Pulmonary artery endothelial cell (primary cell): ENCODE data around the gene MAP2K5. TPM values are rescaled to one million over a fixed set of nuclear protein-coding genes. Genes with fewer than 3 reads are reported as not detected.

Source experiments
- DNase-seq: peaks from one replicate; pipeline ENCODE4 v3.0.0-alpha.2; 2011; ENCODE audit warnings: low read depth, low spot score
- total RNA-seq: library from RNA; depleted of rRNA; stranded (reverse); fragments of >200 nt; gene quantifications from 2 replicates; pipeline ENCODE4 v1.2.3, GENCODE V29; 2014

MAP2K5 gene
- total RNA-seq = 4.1 and 4.4 TPM in 2 replicates

DNA sequence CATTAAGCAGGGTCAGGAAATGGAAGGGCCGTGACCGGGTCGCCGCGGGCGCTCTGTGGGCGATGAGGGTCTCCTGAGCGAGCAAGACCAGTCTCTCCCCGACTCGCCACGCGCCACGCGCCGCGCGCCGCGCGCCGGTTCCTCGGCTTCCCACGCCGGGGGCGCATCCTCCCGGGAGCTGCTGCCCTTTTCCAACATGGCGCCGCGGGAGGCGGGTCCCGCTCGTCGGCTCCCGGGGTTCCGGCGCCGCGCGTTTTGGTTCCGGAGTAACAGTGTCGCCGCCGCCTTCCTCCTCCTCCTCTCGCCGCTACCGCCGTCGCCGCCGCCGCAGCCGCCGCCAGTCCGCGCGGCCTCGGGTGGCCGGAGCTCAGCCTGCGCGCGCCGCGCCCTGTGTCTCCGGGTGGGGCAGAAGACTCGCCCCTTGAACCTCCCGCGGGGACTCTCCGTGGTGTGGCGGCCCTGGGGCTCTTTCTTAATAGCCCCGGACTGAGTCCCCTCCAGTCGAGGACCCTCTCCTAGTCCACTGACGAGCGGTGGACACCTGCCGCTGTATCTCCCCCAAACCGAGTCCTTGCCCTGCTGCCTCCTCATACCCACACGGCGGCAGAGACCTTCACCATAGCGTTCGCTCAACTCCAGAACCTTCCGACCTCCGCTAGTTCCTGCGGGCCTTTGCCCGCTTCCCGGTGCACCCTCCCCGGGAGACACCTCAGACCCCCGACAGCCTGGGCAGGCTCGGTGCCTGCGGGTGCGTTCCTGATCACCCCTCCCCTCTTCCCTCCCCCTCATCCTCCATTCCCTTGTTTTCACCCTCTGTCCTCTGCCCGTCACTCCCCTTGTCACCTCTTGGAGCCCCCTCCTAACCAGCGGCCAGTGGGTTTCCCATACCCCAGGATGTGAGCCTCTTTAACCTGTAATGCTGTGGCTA, at the start of gene MAP2K5:
TSS of gene MAP2K5 (plus strand) at position 284 of the 928 bp plus-strand sequence. CDS start at position 917, 633 bp downstream.
- DNase-seq = peak; percentile 17

DNA sequence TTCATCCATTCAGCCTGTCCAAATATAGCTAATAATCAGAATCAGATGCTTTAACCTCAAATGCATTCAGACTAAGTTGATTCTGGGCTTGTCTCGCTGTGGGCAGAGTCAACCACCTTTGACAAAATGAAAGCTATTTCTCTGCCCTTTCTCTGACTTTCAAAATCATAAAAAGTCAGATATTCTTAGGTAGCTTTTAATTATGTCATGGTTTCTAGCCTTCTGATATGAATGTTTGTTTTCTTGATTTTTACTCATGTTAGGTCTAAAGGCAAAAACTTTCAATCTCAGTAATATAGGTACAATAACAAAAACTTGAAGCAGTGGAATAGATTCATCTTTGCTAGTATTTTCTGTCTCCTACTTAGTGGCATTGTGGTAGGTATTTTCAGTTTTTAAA, 46.9 kb upstream of the MAP2K5 start:
- DNase-seq = no peak

DNA sequence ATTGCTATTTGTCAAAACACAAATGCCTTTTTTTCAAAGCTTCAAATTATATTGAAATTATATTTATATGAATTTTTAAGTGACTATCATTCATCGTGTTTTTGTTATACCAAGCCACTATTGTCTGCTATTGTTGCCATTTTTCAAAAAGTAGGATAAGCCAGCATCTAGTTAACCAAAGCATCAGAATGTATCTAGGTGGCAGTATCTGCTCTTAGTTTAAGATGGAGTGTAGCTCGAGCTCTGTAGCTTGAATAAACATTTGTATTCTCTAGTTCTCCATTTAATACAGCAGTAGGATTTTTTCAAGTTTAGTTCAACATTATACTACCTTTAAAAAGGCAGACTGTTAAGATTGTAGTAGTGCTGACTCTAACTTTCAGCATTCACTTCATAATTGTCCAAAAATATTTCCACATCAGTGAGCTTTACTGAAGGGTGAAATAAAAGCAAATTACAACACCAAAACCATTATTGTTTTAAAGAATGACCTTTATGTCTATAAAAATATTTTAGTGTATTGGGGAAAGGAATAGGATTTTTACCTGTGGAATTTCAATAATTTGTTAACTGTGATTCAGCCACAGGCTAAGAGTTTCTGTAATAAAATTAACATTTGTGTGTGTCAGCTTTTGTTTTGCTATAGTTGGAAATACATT, 41.2 kb upstream of the MAP2K5 start:
- DNase-seq = no peak

DNA sequence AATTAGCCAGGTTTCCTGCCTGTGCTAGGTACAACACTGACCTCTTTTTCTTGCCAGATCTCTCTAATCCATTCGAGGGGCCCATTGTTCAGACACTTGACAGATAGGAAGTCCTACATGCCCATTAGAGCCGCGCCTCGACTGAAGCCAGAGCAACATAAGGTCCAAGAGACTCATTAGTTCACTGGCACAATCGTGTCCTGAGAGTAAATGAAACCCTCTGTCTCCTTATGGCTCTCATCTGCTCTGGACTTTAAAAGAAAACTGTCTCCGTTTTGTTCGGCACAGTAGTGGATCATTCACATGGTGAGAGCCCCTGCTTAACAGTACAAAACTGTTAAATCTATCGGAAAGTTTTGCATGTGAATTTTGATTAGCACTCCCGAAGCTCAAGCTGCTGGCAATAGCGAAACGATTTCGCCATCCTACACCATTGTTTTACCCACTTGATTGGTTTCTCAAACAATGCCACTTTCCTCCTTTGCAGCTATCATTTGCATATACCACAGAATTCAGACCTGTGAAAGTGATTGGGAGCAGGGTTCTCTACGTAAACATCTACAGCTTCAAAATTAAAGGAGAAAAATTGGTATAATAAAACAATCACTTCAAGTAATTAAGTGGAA, 40.6 kb upstream of the MAP2K5 start:
- no peak for DNase-seq

DNA sequence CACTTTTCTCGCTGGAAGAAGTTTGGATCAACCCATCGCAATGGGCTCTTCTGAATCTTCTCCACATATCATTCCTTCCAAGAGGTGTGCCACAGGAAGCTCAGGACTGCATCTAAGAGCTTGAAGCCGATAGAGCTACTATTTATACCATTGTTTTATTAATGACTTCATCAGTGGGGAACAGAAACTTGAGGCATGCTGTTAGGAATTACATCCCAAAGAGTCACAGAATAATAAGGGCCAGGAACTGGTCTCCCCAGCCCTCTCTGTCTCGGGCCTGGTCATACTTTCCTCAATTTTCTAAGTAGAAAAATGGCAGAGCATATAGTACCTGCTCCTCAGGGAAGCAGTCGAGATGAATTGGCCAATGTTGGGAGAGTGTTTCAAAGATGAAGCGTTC, 38.4 kb upstream of the MAP2K5 start:
- no peak for DNase-seq

DNA sequence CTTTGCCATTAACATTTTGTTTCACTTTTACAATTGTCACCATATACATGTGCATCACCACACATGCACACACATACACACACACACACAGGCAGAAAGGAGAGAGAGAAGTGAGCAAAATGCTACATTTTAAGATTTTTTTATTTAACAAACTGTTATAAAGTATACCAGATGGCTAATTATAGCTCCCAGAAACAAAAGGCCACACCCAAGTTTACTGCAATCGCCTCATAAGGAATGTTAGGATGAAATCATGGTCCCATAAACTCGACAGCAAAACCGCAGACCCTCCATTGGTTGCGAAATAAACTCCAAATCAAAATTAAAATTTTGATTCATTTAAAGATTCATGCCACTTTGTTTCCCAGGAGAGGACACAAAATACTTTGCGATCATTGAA, 37.7 kb upstream of the MAP2K5 start:
- DNase-seq = no peak

DNA sequence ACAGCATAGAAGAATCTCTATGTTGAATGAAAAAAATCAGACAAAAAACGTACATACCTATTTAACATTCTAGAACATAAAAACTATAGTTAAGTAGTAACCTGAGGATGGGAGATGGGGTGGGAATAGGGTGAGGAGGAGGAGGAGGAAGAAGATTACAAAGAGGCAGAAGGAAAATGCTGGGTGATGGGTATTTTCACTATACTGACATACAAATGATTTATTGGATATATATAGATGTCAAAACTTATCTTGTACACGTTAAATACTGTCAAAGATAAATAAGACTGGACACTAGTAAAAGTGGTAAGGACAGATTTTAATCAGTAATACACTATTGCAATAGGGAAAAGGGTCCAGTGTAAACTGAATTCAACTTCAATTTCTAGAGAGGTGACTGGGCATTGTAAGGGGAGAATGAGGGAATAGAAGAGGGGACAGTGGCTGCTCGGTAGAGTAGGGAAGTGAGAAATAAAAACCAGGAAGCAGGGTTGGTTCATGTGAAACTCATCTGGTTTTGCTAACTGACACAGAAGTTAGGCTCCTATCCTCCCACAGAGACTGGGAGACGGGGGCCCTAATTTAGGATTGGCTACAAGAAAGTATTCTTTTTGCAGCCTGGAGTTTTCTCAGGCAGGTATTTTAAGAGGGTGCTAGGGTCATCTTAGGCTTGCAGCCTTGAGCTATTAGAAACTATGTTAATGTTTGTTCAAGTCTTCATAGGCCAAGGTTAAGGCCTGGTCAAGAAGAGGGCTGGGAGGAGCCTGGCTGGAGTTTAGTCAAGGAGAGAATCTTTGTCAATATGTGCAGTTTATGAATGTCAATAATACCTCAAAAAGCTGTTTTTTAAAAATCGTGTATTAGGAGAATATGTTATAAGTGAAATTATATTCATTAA, 36.6 kb upstream of the MAP2K5 start:
- no peak for DNase-seq

DNA sequence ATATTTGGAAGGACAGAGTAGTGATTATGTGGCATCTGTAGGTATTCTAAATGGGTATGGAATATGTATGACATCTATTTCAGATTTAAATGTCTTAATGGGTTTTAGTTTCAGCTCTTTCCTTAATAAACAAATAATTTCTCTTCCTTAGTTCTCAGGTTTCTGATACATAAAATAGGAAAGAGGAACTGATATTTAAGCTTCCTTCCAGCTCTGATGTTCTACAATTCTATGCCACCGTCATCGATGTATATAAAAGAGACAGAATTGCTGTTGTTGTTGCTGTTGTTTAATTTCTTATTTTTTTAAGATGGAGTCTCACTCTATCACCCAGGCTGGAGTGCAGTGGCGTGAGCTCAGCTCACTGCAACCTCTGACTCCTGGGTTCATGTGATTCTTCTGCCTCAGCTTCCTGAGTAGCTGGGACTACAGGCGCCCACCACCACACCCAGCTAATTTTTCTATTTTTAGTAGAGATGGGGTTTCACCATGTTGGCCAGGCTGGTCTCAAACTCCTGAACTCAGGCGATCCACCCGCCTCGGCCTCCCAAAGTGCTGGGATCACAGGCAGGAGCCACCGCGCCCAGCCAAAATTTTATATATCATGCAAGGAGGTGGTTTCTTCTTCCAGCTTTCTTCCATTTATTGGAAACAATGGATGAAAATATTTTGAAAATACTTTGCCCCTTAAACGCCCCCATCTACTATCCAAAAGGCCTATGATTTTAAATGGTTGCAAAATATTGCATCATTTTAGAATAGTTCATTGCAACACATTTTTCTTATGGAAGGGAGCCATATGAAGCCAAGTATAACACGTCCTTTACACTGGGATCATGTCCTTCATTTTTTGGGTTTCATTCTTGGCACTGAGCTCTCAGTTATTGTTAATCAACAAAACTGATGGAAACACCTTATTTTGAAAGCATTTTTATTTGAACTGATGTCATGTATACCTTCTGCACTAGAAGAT, 35.4 kb upstream of the MAP2K5 start:
- no peak for DNase-seq

DNA sequence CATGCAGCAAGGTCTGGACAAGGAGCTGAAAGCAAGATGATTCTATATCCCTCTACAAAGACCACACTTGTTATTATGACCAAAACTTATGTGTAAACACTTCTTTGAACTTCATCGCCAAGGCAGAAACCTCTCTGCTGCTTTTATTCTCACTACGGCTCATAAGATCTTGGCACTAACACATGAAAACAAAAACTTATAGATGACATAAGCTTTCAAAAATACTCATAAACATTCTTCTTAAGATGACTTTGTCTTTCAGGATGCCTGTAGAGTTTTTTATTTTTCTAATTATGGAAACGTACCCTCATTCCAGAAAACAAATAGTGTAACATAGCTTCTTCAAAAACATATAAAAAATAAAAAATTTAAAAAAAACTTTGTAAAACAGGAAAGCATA, 34.1 kb upstream of the MAP2K5 start:
- no peak for DNase-seq

DNA sequence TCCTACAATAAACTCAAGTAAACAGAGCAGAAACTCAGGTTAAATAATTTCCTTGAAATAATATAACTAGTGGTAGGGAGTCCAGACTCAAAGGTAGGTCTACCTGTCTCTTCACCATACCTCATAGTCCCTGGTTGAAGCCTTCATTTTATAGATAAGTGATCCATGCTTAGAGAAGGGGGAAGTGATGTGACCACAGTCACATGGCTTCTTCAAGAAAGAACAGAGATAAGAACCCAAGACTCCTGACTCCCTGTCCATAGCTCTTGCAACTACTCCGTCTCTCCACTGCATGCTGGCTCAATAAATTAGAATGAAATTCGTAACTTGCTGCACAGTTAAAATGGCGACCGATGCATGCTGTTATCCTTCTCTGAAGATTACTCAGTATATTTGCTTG, 32.6 kb upstream of the MAP2K5 start:
- DNase-seq = no peak

DNA sequence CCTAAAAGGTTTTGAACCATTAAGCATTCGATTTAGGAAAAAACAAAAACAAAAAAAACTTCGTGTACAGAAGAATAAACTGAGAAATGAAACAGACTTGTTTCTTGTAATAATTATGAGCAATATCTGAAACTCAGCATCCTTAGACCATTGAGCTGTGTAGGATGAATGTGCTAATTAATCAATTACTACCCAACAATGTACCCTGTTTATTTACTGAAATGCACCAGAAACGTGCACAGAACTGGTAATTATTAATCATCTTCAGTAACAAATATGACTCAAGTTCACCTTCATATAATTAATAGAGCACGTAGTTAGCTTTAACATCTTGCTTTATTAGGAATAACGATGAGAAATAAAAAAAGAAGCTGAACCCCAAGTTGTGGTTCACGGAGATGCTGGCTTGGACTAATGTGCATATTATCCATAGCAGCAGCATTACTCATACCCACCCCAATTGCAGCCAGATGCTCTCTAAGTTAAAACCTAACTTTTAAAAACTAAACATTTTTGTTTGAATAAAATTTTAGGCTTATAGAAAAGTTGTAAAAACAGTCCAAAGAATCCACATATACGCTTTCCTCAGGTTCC, 31.8 kb upstream of the MAP2K5 start:
- DNase-seq = no peak

DNA sequence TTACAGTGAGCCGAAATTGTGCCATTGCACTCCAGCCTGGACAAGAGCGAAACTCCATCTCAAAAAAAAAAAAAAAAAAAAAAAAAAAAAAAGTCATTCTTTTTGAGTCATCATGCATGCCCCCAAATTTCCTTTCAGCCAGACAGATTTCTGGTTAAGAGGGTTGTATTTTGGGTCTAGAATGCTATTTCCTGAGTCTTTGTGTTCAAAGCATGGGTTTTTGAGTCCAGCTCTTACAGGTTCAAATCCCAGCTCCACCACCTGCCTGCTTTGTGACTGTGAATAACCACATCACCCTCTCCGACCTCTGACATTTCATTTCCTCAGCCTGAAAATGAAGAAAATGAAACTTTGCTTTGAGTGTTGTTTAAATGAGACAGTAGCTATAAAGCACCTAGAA, 30.9 kb upstream of the MAP2K5 start:
- no peak for DNase-seq

DNA sequence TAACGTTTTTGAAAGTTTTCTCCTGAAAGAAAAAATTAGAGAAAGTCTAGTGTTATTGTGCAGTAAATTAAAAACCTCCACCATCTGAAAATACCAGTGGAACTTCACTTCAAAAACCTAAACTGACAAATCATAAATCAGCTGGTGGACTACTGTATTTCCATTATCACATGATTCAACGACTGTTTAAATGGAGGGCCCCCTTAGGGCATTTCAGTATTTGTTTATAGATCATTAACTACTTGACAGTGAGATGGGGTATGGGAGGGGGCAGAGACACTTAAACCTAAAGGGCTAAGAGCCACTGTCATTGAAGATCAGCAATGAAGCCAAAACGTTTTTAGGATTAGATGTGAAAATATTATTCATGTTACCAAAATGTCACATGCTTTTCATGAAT, 30.4 kb upstream of the MAP2K5 start:
- DNase-seq = no peak

DNA sequence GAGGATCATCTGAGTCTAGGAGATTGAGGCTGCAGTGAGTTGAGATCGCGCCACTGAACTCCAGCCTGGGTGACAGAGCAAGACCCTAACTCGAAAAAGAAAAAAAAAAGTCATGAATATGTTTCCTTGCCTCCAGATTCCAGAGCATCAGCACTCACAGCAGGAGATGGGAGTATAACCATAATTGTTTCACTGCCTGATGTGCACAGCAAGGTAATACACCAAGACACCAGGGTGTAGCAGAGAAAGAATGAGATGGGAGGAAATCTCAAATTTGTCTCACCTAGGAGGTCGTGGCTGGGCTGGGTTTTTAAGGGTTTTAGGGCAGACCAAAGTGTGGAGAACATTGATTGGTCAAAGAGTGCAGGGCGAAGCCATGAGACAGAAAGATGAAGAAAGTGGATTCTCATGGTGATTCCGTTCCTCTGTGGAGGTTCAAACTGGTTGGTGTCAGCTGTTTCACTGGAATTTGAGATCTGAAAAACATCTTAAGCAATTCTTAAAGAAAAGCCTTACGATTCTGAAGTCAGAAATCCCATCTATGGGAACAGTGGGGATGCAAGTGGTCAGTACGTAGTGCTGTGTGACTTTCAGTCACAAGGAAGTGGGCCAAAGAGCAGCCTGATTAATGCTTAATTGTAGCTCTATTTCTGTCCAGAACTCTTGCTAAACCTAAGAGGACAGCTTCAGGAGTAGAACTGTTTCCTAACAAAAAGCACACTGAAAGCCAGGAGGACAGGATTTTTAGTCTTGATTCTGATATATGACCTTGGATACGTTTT, 29.4 kb upstream of the MAP2K5 start:
- no peak for DNase-seq

DNA sequence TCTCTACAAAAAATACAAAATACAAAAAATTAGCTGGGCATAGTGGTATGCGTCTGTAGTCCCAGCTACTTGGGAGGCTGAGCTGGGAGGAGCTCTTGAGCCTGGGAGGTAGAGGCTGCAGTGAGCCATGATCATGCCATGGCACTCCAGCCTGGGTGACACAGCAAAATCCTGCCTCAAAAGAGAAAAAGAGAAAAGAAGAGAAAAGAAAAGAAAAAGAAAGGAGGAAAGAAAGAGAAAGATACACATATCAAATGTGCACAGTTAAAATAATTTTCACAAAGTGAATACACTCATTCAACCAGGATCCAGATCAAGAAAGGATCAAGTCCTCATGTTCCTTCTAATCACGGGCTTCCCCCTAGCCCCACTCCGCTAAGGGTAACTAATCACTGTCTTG, 27.4 kb upstream of the MAP2K5 start:
- no peak for DNase-seq

DNA sequence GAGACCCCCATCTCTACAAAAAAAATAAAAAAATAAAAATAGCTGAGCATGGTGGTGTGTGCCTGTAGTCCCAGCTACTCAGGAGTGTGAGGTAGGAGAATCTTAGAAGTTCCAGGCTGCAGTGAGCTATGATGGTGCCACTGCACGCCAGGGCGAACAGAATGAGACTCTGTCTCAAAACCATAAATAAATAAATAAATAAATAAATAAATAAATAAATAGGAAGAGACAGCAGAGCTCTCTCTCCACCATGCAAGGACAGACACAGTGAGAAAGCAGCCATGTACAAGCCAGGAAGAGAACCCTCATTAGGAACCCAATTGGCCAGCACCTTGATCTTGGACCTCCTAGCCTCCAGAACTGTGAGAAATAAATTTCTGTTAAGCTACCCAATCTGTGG, 26.9 kb upstream of the MAP2K5 start:
- no peak for DNase-seq

DNA sequence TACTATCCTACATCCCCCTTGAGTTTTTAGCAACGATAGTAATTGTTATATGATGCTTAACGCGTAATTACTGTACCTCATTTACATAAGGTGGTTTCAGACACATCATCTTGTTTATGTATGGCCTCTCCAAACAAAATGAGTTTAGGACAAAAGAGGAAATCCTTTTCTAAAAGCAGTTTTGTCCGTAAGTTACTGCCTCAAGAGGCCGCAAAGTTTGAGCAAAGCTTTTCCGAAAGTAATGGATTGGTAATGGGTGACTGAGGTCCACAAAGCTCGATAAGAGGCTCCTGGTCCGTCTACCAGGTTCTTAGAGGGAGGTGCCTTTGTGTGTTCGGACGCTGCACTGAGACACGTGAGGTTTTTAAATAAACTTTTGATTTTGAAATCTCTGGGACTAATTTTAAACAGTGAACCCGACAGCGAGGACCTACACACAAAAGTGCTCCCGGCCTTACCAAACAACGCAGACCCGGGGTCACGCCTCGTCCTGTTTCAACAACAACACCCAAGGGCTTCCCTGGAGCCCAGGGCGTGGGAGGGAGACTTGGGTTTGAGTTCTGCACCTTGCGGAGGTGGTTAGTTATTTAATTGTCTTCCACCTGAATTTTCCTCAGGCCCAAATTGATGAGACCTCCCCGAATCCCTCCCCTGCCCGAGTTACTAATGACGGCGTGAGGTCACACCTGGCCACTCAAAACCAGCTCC, 22.0 kb upstream of the MAP2K5 start:
- no peak for DNase-seq

DNA sequence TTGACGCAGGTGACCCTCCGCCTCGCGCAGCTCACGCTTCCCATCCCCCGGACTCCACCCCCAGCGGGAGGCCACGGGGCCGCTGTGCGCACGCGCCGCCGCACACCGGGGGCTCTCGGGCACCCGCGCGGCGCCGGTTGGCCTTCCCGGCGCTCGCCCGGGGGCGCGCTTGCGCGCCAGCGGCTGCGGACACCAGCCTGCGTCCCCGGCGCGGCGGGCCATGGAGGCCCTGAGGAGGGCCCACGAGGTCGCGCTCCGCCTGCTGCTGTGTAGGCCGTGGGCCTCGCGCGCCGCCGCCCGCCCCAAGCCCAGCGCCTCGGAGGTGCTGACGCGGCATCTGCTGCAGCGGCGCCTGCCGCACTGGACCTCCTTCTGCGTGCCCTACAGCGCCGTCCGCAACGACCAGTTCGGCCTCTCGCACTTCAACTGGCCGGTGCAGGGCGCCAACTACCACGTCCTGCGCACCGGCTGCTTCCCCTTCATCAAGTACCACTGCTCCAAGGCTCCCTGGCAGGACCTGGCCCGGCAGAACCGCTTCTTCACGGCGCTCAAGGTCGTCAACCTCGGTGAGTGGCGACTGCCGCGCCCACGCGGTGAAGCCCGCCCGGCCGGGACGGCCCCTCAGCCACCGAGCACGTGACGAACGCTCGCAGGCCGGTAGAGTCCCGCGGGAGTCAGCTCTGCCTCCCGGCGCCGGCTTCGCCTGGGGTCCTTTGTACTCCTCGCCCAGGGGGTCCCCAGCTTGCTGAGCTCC, 21.3 kb upstream of the MAP2K5 start, which contains the start of gene C15orf61:
TSS of gene C15orf61 (plus strand) at position 103 of the 754 bp plus-strand sequence. CDS start at position 221, 118 bp downstream.
- peak; percentile 24 for DNase-seq
